ENCODE measurements around the gene GINS3.

DNA sequence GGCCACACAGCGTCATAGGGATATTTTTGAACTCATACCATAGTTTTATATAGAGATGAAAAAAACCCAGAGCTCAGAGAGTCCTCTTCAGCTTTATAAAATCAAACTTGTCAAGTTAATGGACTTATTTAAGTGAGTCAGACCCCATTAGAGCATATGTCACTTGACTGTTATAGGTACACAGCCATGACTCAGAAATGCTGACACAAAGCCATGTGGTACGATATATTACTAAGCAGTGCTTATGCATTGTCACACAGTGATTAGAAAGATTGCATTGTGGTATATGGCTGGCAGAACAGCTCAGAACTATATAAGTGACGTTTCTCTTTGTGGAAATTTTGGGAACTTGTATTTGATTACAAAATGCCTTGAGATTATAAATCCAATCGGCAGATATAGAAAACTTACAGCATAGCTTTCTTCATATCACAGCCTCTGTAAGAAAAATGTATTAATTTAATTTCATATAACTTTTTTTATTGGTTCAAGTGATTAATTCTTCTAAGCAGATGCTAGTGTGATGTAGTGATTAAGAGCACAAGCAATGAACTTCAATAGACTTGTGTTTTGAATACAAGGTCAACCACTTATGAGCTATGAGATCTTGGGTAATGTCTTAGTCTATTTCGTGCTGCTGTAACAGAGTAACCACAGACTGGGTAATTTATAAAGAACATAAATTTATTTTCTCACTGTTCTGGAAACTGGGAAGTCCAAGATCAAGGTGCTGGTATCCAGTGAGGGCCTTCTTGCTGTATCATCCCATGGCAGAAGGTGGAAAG lies 25.8 kb upstream of the GINS3 start:
- TF ChIP-seq, protein P1, sequence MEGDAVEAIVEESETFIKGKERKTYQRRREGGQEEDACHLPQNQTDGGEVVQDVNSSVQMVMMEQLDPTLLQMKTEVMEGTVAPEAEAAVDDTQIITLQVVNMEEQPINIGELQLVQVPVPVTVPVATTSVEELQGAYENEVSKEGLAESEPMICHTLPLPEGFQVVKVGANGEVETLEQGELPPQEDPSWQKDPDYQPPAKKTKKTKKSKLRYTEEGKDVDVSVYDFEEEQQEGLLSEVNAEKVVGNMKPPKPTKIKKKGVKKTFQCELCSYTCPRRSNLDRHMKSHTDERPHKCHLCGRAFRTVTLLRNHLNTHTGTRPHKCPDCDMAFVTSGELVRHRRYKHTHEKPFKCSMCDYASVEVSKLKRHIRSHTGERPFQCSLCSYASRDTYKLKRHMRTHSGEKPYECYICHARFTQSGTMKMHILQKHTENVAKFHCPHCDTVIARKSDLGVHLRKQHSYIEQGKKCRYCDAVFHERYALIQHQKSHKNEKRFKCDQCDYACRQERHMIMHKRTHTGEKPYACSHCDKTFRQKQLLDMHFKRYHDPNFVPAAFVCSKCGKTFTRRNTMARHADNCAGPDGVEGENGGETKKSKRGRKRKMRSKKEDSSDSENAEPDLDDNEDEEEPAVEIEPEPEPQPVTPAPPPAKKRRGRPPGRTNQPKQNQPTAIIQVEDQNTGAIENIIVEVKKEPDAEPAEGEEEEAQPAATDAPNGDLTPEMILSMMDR (IDR thresholded peaks at IDR 0.05), result no peak
- TF ChIP-seq POLR2AphosphoS5 (IDR thresholded peaks at IDR 0.05), result no peak
- no peak for TF ChIP-seq EP300 (IDR thresholded peaks at IDR 0.05)

All from upper lobe of left lung (tissue), 4 donors.